GM21423 (cell line): ENCODE data around the gene CCDC8.
"Not testable (repeated sequence)": the region's sequence is repeated elsewhere in the genome, so short reads cannot be mapped to it uniquely, and the experiment has no call there.

Experiments used
- ATAC-seq: cut with Tn5 transposase; IDR thresholded peaks from one replicate; pipeline ENCODE4 v1.9.1; 2021; ENCODE audit warnings: mild to moderate bottlenecking, moderate library complexity; ENCODE audit not compliant: unreplicated experiment

Gene CCDC8

DNA sequence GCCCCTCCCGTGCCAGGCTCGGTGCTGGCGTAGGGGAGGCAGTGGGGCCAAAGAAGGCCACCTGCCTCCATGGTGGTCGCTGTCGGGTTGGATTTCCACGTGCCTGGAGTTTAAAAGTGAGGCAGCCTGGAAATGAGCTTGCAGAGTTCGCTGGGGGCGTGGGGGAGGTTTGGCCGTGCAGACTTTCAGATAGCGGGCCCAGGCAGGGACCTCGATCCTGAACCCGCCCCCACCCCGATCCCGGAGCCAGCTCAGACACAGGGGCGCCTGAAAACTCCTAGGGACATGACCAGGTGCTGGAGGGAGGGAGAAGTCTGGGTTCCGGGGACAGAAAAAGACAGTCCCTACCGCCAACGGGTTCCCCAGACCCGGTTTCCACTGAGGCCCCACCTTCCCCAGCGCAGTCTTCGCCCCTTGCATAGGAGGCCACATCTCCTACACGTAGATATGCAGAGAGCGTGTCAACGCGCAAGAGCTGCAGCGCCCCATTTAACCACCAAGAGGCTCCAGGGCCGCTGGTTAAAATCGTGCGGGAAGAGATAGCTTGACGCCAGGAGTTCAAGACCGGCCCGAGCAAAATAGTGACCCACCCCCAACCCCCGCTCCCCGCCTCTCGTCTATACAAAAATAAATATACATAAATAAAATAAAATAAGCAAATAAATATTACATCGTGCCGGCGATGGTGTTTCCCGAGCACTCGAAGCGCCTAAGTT lies 8.5 kb downstream of the CCDC8 start:
- no peak for ATAC-seq

- ATAC-seq, result no peak
Observed at GRCh38 chr19:46404055-46404752, 9.2 kb downstream of the CCDC8 start.

DNA sequence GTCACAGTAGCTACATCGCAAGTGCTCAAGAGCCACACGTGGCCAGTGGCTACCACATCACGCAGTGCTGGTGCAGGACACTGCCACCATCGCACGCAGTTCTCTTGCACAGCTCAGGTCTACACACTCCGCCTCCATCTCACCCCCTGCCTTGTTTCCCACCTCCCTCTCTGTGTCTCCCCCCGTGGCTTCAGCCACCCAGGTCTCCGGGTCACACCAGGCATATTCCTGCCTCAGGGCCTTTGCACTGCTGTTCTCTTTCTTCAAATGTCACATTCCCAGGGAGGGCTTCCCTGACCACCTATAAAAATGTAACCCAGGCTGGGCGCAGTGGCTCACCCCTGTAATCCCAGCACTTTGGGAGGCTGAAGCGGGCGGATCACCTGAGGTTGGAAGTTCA lies 10.6 kb downstream of the CCDC8 start:
- no peak for ATAC-seq

- ATAC-seq, result not testable (repeated sequence)
Observed at GRCh38 chr19:46397801-46398479, 15.4 kb downstream of the CCDC8 start.

DNA sequence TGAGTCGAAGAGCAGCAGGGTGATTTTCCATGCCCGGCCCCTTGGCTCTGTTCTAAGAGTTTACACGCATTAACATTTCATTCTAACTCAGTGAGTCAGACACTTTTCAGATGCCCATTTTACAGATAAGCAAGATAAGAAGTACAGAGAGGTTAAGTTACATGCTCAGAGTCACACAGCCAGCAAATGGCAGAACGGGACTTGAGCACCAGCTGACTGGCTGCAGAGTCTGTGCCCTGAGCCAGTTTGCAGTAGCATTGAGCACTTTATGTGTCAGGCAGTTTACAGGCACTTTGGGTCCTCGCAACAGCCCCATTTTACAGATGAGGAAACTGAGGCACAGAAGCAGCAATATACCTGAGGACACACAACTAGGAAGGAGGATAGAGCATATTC lies 19.0 kb downstream of the CCDC8 start:
- ATAC-seq, result no peak

DNA sequence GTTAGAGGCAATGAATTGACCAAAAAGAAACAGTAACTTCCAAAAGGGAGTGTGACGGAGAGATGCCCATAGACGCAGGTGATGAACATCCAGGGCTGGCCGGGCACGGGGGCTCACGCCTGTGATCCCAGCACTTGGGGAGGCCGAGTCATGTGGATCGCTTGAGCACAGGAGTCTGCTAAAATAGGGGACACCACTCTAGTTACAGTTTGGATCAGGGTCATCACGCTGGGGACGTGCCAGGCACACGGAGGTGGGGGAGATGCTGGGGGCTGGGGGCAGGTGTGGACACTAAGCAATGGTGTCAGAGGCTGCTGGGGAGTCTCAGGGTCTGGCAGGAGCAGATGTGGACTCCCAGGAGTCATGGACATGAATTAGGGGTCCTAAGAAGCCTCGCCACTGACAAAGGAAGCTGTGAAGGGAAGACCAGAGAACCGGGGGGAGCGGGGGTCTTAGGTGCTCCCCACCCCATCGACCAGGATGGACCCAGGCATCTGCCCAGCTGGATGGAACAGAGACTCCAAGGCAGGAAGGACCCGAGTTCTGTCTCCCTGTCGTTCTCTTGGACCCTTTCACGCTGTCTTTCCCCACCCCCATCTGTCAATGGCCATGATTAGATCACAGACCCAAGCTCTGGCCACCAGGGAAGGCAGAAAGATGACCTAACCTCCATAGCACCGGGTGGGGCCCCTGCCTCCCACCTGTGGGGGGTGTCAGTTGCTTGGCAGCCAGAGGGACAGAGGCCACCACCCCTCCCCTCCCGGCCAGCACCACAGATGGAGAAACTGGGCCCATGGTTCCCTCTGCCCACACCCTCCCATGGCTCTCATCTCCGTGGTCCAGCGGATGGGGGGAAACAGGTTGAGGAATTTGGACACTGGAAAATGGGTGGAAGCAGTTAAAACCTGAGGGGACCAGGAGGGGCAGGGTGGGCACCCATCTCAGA lies 19.6 kb downstream of the CCDC8 start:
- ATAC-seq, result no peak

GRCh38 chr19:46392837-46393236 lies 20.5 kb downstream of the CCDC8 start:
- no peak for ATAC-seq

DNA sequence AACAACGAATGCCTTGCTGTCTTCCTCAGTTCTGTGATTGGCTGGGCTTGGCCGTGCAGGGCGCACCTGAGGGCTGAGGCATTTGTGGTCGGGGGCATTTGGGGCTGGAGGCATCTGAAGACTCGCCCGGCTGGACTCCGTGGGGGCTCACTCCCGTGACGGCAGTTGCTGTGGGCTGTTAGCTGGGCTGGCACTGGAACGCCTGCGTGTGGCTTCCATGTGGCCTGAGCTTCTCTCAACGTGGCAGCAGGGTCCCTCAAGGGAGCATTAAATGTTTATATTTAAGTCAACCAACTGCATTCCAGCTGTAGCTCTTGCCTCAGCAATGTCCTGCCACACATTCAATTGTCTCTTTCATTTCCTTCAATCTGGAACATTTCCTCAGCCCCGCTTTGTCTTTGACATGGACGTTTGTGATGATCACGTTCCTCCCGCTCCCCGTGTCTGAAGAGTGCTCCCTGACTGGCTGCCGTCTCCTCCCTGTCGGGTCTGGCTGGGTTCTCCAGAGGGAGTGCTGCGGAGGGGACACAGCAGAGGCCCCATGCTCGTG lies 21.0 kb downstream of the CCDC8 start:
- ATAC-seq, result no peak

GRCh38 chr19:46391296-46392251 lies 21.8 kb downstream of the CCDC8 start:
- no peak for ATAC-seq

- no peak for ATAC-seq
Observed at GRCh38 chr19:46390866-46391265, 22.5 kb downstream of the CCDC8 start.

DNA sequence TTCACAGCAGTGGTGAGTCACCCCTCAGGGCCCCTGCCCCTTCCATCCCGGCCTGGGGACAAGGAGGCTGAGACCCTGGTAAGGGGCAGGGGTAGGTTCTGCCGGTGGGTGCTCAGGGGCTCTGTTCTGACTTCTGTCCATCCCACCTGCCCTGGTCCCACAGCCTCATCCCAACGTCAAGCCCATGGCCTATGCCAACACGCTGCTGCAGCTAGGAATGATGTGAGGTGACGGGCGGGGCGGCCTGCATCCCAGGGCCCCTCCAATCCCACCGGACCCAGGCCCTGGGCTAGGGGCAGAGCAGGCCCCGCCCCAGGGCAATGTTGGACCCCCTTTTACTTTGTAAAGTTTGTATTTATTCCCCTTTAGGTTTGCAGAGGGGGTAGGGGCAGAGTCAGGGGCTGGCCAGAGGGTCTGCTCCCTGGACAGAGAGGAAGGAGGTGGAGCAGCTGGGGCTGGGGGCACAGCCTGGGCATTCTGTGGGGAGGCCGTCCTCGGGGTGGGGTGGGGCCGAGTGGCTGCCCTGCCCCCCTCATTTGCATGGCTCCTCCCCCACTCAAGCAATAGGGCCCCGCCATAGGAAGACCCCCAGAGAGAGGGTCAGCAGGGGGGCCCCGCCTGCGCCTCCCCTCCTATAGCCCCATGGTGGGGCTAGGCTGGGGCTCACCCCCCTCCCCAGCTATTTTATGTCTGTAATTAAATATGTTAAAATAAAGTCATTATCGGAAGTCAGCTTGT lies 23.1 kb downstream of the CCDC8 start:
- ATAC-seq, result no peak

DNA sequence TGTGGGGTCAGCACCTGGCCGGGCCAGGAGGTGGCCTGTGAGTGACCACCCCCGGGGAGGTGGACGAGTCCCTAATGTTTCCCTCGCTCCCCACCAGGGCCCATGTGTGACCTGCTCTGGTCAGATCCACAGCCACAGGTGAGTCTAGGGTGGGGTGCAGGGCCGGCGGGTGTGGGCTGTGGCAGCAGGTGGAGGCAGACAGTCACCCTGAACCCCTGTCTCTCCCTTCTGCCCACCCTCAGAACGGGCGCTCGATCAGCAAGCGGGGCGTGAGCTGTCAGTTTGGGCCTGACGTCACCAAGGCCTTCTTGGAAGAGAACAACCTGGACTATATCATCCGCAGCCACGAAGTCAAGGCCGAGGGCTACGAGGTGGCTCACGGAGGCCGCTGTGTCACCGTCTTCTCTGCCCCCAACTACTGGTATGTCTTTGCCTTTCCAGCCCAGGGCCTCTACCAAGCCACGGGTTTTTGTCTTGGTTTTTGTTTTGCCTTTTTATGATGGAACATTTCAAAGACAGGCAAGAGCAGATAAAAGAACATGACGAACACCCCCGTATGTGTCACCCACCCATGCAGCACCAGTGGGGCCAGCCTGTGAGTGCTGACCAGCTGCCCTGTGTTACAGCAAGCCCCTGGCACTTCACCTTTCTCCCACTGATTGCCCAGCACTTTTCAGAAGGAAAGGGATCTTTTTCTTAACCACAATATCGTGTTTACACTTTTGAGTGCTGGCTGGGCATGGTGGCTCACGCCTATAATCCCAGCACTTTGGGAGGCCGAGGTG lies 24.9 kb downstream of the CCDC8 start:
- ATAC-seq, result no peak

- ATAC-seq, result no peak
Observed at GRCh38 chr19:46387713-46388130, 25.6 kb downstream of the CCDC8 start.

DNA sequence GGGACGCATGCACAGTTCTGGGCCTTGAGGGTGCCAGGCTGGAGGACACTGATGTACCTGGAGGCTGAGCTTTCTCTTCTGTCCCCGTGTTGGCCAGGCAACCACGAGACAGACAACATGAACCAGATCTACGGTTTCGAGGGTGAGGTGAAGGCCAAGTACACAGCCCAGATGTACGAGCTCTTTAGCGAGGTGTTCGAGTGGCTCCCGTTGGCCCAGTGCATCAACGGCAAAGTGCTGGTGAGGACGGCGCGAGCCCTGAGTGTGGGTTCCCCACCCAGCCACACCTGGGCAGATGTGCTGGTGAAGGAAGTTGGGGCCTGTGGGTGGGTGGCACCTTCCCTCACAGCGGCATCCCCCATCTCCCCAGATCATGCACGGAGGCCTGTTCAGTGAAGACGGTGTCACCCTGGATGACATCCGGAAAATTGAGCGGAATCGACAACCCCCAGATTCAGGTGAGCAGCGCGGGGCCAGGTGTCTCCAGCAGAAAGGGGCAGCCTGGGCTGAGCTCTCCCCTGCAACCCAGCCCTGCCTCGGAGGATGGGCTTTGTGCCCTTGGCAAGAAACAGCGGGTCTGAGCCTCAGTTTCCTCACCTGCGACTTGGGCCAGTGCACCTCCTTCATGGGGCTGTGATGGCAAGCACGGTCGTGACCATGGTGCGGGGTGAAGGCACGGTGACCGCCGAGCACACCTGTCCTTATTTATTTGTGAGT lies 26.2 kb downstream of the CCDC8 start:
- no peak for ATAC-seq

GRCh38 chr19:46386151-46386550 lies 27.2 kb downstream of the CCDC8 start:
- no peak for ATAC-seq

GRCh38 chr19:46385636-46386035 lies 27.7 kb downstream of the CCDC8 start:
- ATAC-seq, result no peak

DNA sequence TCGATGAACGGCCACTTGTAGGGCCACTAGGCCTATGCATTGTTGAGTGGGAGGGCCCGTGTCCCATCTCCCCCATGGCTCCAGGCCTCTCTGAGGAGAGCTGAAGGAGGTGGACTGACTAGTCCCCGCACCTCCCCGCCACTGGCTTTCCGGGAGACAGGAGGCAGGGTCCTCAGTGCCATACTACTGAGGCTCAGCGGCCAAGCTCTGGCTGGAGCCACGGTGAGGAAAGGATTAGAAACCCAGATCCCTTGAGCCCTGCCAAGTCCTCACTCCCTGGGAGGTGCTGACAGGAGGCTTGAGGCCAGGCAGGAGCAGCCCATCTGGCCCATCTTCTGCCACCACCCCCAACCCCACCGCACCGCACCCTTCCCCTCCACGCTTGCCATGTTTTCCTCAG lies 29.0 kb downstream of the CCDC8 start:
- no peak for ATAC-seq
